Suppressor macrophage (primary cell): ENCODE measurements around the gene CACNB1.
"Not testable (repeated sequence)": the region's sequence is repeated elsewhere in the genome, so short reads cannot be mapped to it uniquely, and the experiment has no call there.

Experiments
- DNase-seq, 4 experiments: peaks; one replicate each; pipeline ENCODE4 v3.0.0-alpha.2; 2020 to 2022

CACNB1 gene

GRCh38 chr17:39174920-39175694 lies 22.4 kb downstream of the CACNB1 start:
- peak; percentile 80 to 88 (median 84) for DNase-seq

- DNase-seq, result no peak
Observed at GRCh38 chr17:39173526-39174274, 23.8 kb downstream of the CACNB1 start.

- DNase-seq, result no peak
Observed at GRCh38 chr17:39173080-39173479, 24.4 kb downstream of the CACNB1 start.

GRCh38 chr17:39171933-39172332 lies 25.5 kb downstream of the CACNB1 start:
- DNase-seq, result no peak

GRCh38 chr17:39170558-39170957 lies 26.9 kb downstream of the CACNB1 start:
- no peak for DNase-seq

GRCh38 chr17:39170109-39170508 lies 27.4 kb downstream of the CACNB1 start:
- DNase-seq, result no peak

- no peak for DNase-seq
Observed at GRCh38 chr17:39169518-39169917, 28.0 kb downstream of the CACNB1 start.

GRCh38 chr17:39169101-39169500 lies 28.4 kb downstream of the CACNB1 start:
- no peak for DNase-seq

- DNase-seq, result not testable (repeated sequence)
Observed at GRCh38 chr17:39168503-39168902, 29.0 kb downstream of the CACNB1 start.

- DNase-seq, result peak; percentile 67 to 83 (median 76)
Observed at GRCh38 chr17:39167476-39167875, 30.0 kb downstream of the CACNB1 start.

- DNase-seq, result peak in 1 of 4 experiments; percentile 21
Observed at GRCh38 chr17:39166437-39167335, 30.8 kb downstream of the CACNB1 start.

GRCh38 chr17:39165841-39166349 lies 31.6 kb downstream of the CACNB1 start, which contains the start of gene ARL5C:
ARL5C (minus strand) TSS chr17:39166161; CDS start chr17:39165760, 401 bp downstream.
- DNase-seq, result peak in 1 of 4 experiments; percentile 21

- no peak for DNase-seq
Observed at GRCh38 chr17:39165178-39165840, 32.2 kb downstream of the CACNB1 start.

GRCh38 chr17:39164675-39165143 lies 32.8 kb downstream of the CACNB1 start:
- DNase-seq, result peak; percentile 82 to 92 (median 89)

- no peak for DNase-seq
Observed at GRCh38 chr17:39161962-39162361, 35.5 kb downstream of the CACNB1 start.

- no peak for DNase-seq
Observed at GRCh38 chr17:39158623-39159022, 38.8 kb downstream of the CACNB1 start.

- DNase-seq, result no peak
Observed at GRCh38 chr17:39156491-39156890, 41.0 kb downstream of the CACNB1 start.

- DNase-seq, result no peak
Observed at GRCh38 chr17:39155654-39156053, 41.8 kb downstream of the CACNB1 start.

GRCh38 chr17:39153599-39154051 lies 43.8 kb downstream of the CACNB1 start:
- peak; percentile 91 to 98 (median 92) for DNase-seq

GRCh38 chr17:39151943-39152818 lies 45.3 kb downstream of the CACNB1 start:
- DNase-seq, result no peak
